Left ventricle myocardium inferior (tissue), 1 donor: ENCODE data around the gene IL3. TPM values are rescaled to one million over a fixed set of nuclear protein-coding genes. Genes with fewer than 3 reads are reported as not detected.

ENCODE experiments used
- DNase-seq: peaks from one replicate; pipeline ENCODE4 v3.0.0-alpha.2; 2020
- H3K27ac ChIP-seq: fragments of 200-600 bp; replicated peaks from 2 replicates; pipeline ENCODE4 v1.8.0; 2021
- H3K27me3 ChIP-seq: fragments of 200-600 bp; 2 replicates; pipeline ENCODE4 v1.8.0; 2021; ENCODE audit warnings: low read depth
- H3K36me3 ChIP-seq: fragments of 200-600 bp; 2 replicates; pipeline ENCODE4 v1.8.0; 2021
- H3K4me1 ChIP-seq: fragments of 200-600 bp; 2 replicates; pipeline ENCODE4 v1.8.0; 2021
- H3K4me3 ChIP-seq: fragments of 200-600 bp; 2 replicates; pipeline ENCODE4 v1.8.0; 2021; ENCODE audit warnings: mild to moderate bottlenecking, moderate library complexity
- H3K9me3 ChIP-seq: fragments of 200-600 bp; replicated peaks from 2 replicates; pipeline ENCODE4 v1.8.0; 2021
- CTCF ChIP-seq: fragments of 200-600 bp; IDR thresholded peaks from 2 replicates; pipeline ENCODE4 v1.8.0; 2021; ENCODE audit warnings: antibody characterized with exemption, mild to moderate bottlenecking, borderline replicate concordance
- intact Hi-C: fragments of 100-400 bp; cut with micrococcal nuclease; formaldehyde crosslinking; loops from one replicate; pipeline ENCODE4 v1.11.0; 2022
- total RNA-seq: library from RNA; stranded (reverse); fragmentation: NEBNext Ultra II Directional; extraction: Animal tissue kit (Norgen Biotek cat#: 25700); gene quantifications from one replicate; pipeline ENCODE4 v1.2.1, GENCODE V29; 2021
- donor health status: DM: no; HTN: yes; CAD: no; lungs with severe emphysema.

Gene IL3
- total RNA-seq, 1 donor from 2014 or later, result not detected

- Histone ChIP-seq H3K4me3 (no peak overlapping the region), H3K9me3 (no peaks in the 10 kb centered on the region), H3K27ac (no peak overlapping the region), H3K27me3 (peaks cover 11% of the 10 kb centered on the region), H3K4me1 (no peaks in the 10 kb centered on the region), H3K36me3 (no peaks in the 10 kb centered on the region)
- DNase-seq, result peak; percentile 2
- intact Hi-C loops, result no loop called here
- TF ChIP-seq CTCF, result no peak
Measured at GRCh38 chr5:132050661-132051552, 9.5 kb upstream of the IL3 start.

GRCh38 chr5:132052520-132052919 is 7.9 kb upstream of the IL3 start:
- peak; percentile 12 for DNase-seq
- Histone ChIP-seq H3K4me1 (no peaks in the 10 kb centered on the region), H3K27ac (no peak overlapping the region), H3K36me3 (no peaks in the 10 kb centered on the region), H3K4me3 (no peak overlapping the region), H3K9me3 (no peaks in the 10 kb centered on the region), H3K27me3 (peaks cover 11% of the 10 kb centered on the region)
- no peak for TF ChIP-seq CTCF
- intact Hi-C loops, result no loop called here

GRCh38 chr5:132053483-132053882 is 7.0 kb upstream of the IL3 start:
- H3K27ac ChIP-seq, result no peak overlapping the region
- DNase-seq, result peak; percentile 3

GRCh38 chr5:132054031-132054696 is 6.3 kb upstream of the IL3 start:
- Histone ChIP-seq H3K36me3 (no peaks in the 10 kb centered on the region), H3K27me3 (peaks cover 11% of the 10 kb centered on the region), H3K27ac (no peak overlapping the region), H3K4me1 (no peaks in the 10 kb centered on the region), H3K4me3 (no peak overlapping the region), H3K9me3 (no peaks in the 10 kb centered on the region)
- intact Hi-C loops, result no loop called here
- peak; percentile 4 for DNase-seq
- TF ChIP-seq CTCF, result no peak

More at GRCh38 chr5:132053483-132053882, 7.0 kb upstream of the IL3 start:
- H3K4me1 ChIP-seq, result no peaks in the 10 kb centered on the region
- H3K9me3 ChIP-seq, result no peaks in the 10 kb centered on the region
- H3K4me3 ChIP-seq, result no peak overlapping the region
- H3K27me3 ChIP-seq, result peaks cover 11% of the 10 kb centered on the region
- no peak for TF ChIP-seq CTCF
- H3K36me3 ChIP-seq, result no peaks in the 10 kb centered on the region
- intact Hi-C loops, result no loop called here

GRCh38 chr5:132054697-132055440 is 5.6 kb upstream of the IL3 start:
- Histone ChIP-seq H3K36me3 (no peaks in the 10 kb centered on the region), H3K27me3 (peaks cover 11% of the 10 kb centered on the region), H3K4me1 (no peaks in the 10 kb centered on the region), H3K27ac (no peak overlapping the region), H3K4me3 (no peak overlapping the region), H3K9me3 (no peaks in the 10 kb centered on the region)
- peak; percentile 1 for DNase-seq
- TF ChIP-seq CTCF, result no peak
- intact Hi-C loops, result no loop called here
